Suppressor macrophage treated with lipopolysaccharide for 4 hours (primary cell): ENCODE results near the gene FBXW4.

ENCODE experiments used
- DNase-seq: peaks from one replicate; pipeline ENCODE4 v3.0.0-alpha.2; 2020

The FBXW4 gene

DNA sequence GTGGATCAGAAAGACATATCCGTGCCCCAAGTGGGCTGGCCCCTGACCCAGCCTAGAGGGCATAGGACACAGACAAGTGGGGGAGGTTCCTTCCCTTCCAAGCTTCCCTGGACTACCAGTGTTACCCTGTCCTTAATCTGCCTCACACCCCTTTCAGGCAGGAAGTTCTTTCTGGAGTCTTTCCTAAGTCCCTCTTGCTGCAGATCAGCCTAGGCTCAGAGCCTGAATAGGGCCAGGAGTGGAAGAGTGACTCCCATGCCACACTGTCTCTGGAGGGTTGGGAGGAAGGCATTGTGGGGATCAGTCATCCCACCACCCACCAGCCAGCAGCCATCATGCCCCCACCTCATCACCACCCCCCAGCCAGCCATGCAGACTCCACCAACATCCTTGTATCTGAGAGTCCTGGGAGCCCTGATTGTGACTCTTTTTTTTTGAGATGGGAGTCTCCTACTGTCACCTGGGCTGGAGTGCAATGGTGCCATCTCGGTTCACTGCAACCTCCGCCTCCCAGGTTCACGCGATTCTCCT, 129.5 kb downstream of the FBXW4 start:
- DNase-seq, result no peak

DNA sequence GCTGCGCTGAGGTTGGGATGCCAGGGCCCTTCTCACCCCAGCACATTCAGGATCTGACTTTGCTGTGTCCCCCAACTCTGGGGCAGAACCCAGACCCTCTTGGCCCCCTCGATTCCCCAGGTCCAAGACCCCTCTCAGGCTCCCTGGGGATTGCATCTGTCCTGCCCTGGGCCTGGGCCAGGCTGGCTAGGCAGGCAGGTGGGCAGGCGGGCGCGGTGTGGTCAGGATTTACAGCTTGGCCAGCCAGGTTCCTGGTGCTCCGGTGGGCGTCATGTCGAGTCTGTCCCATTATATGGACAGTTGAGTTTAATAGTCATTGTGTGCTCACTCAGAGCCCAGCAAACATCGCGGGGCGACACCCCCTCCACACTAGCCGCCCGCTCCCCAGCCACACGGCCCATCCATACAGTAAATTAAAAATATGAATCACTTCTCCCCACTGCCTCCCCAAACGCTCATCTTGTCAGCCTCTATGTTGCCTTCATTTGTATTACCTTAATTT, 130.4 kb downstream of the FBXW4 start:
- DNase-seq, result no peak

DNA sequence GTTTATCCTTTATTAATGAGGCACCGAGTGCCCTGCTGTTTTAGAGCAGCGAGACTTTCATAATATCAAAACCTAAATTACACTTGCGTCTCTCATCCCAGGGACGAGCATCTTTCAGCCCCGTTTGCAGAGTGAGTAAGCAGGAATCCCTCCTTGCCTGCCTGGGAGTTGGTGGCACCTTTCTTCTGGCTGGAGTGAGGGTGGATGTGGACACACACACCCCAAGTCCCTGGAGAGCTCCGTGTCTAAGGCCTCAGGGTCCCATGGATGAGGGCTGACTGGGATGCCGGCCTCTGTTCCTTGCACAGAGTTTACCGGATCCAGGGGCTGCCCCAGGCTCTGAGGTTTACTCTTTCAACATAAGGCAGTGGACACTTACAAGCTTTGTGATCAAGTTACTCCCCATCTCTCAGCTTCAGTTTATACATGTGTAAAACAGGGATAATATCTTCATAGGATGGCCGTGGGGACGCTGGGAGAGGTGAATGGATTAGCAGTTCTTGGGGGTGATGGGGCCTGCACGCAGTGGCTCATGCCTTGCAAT, 131.4 kb downstream of the FBXW4 start:
- no peak for DNase-seq

DNA sequence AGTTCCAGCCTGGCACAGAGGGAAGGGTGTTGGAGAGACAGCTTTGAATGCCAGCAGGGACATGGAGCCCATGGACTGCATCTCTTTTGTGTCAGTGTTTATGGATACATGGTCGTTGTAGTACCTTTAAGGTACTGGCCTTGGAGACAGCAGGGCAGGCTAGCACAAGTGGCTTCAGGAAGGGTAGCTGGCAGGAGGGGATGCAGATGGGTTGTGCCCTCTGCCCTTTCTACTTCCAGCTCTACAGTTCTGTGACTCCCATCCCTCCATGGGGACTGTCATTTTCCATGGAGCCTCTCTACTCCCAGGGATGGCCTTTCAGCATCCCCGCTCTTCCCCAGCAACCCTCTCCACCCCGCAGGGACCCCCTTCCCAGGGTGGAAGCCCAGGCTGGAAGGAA, 132.0 kb downstream of the FBXW4 start:
- DNase-seq, result no peak

DNA sequence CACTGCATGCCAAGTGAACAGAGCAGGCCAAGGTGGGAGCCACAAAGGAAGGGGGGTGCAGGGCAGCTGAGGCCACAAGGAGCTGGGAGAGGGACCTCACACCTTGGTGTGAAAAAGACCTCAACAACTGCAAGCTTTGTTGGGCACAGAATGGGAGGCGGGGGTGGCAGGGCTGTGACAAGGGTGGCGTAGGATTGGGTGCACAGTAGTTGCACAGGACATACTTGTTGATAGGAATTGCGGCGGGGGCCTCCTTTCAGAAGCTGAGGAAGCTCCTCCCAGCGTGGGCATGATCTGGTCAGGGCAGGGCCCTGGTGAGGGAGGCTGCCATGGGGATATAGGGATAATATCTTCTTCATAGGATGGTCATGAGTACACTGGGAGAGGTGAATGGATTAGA, 132.7 kb downstream of the FBXW4 start:
- DNase-seq, result no peak

DNA sequence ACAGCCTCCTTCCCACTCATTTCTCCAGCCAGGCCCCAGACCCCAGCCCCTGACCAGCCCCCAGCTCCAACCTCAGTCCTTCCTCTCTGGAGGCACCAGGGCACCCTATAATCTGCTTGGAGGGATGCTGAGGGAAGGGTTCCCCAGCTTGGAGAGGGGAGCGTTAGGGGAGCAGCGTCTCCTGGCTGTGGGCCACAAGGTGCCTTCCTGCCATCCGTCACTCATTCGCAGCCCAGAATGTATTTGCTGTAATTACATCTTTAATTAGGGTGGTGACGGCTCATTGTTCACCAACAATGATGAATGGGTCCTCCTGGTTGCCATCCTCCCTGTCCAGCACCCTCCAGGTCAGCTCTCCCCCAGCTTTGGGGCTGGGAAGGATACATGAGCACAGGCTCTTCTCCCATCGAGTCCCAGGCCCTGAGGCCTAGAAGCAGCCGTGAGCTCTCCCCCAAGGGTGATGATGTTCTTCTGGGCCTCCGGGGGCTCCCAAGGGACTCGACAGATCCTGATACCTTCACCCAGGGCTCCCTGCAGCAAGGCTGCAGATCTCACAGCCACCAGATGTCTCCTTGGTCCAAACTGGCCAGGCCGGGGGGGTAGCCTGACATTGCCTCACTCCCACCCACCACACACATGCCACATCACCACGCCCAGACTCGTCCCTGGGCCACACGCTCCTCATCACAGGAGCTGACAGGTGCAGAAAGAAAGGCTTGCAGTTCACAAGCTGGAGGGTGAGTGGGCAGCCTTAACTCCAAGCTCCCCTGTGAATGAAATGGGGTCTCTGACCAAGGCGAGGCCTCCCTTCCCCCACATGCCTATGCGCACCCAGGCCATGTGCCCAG, 133.7 kb downstream of the FBXW4 start:
- DNase-seq, result no peak
